Gastrocnemius medialis (tissue), 4 donors: ENCODE data around the gene SCG5.

Source experiments
- POLR2A ChIP-seq, 2 donors: fragments of 450-650 bp; IDR thresholded peaks; one replicate each; pipeline ENCODE4 v1.6.1; 2017; ENCODE audit warnings: antibody characterized with exemption in 2 of 2, mild to moderate bottlenecking in 2 of 2, moderate library complexity in 2 of 2
- TF ChIP-seq, protein P1 (sequence below), 5 experiments: fragments of 450-650 bp in 3 of 5; fragments of 200-600 bp in 2 of 5; sonication (generic) in 2 of 5; IDR thresholded peaks in 4 of 5; conservative IDR thresholded peaks in 1 of 5; 1 replicate in 4 of 5; 2 replicates in 1 of 5; pipeline ENCODE4 v1.5.1; 2016 to 2019; ENCODE audit warnings: antibody characterized with exemption in 5 of 5, mild to moderate bottlenecking in 3 of 5, moderate library complexity in 3 of 5

DNA sequence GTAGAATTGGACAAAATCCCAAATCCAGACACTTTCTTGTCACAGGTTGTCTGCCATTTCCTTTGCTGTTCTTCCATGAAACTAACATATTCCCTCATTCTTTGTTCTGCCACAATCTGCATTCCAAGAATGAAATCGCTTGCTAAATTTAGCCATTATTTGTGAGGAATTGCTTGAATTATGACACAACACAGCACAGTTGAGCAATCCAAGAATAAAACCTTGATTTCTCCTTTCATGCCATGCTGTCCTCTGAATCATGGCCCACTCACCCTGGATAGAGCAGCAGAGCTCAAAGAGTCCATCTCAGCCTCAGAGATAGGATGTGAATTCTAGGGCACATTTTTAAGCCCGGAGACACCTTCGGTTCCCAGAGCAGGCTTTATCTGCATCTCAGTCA lies 41.1 kb downstream of the SCG5 start:
- TF ChIP-seq, protein P1, sequence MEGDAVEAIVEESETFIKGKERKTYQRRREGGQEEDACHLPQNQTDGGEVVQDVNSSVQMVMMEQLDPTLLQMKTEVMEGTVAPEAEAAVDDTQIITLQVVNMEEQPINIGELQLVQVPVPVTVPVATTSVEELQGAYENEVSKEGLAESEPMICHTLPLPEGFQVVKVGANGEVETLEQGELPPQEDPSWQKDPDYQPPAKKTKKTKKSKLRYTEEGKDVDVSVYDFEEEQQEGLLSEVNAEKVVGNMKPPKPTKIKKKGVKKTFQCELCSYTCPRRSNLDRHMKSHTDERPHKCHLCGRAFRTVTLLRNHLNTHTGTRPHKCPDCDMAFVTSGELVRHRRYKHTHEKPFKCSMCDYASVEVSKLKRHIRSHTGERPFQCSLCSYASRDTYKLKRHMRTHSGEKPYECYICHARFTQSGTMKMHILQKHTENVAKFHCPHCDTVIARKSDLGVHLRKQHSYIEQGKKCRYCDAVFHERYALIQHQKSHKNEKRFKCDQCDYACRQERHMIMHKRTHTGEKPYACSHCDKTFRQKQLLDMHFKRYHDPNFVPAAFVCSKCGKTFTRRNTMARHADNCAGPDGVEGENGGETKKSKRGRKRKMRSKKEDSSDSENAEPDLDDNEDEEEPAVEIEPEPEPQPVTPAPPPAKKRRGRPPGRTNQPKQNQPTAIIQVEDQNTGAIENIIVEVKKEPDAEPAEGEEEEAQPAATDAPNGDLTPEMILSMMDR (IDR thresholded peaks at IDR 0.05 in 4 of 5, conservative IDR thresholded peaks at IDR 0.05 in 1 of 5), result no peak
- no peak for TF ChIP-seq POLR2A (IDR thresholded peaks at IDR 0.05)
